HG03095 (cell line): ENCODE results near the gene EXOC6B.

ENCODE experiments used
- ATAC-seq: cut with Tn5 transposase; IDR thresholded peaks from one replicate; pipeline ENCODE4 v1.9.1; 2021; ENCODE audit warnings: moderate library complexity; ENCODE audit not compliant: unreplicated experiment

The EXOC6B gene

GRCh38 chr2:72830273-72830672, 4.4 kb upstream of the EXOC6B start:
- ATAC-seq, result no peak

GRCh38 chr2:72828840-72829507, 3.1 kb upstream of the EXOC6B start:
- ATAC-seq, result no peak

- no peak for ATAC-seq
Observed at GRCh38 chr2:72827966-72828646, 2.3 kb upstream of the EXOC6B start.

GRCh38 chr2:72827487-72827886, 1.7 kb upstream of the EXOC6B start:
- ATAC-seq, result no peak

GRCh38 chr2:72826156-72826477, 284 bp upstream of the EXOC6B start:
- ATAC-seq, result no peak

GRCh38 chr2:72824224-72824842, 1.5 kb downstream of the EXOC6B start:
- ATAC-seq, result no peak

GRCh38 chr2:72822794-72823193, 3.0 kb downstream of the EXOC6B start:
- no peak for ATAC-seq

- no peak for ATAC-seq
Observed at GRCh38 chr2:72821983-72822382, 3.9 kb downstream of the EXOC6B start.

- ATAC-seq, result no peak
Observed at GRCh38 chr2:72821118-72821517, 4.7 kb downstream of the EXOC6B start.

GRCh38 chr2:72819501-72819900, 6.3 kb downstream of the EXOC6B start:
- no peak for ATAC-seq

- ATAC-seq, result no peak
Observed at GRCh38 chr2:72815655-72816278, 10.1 kb downstream of the EXOC6B start.

- ATAC-seq, result no peak
Observed at GRCh38 chr2:72813841-72814240, 12.0 kb downstream of the EXOC6B start.

- no peak for ATAC-seq
Observed at GRCh38 chr2:72810165-72810564, 15.7 kb downstream of the EXOC6B start.

GRCh38 chr2:72809095-72809494, 16.7 kb downstream of the EXOC6B start:
- no peak for ATAC-seq

GRCh38 chr2:72806280-72806945, 19.4 kb downstream of the EXOC6B start:
- no peak for ATAC-seq

- no peak for ATAC-seq
Observed at GRCh38 chr2:72803626-72804320, 22.1 kb downstream of the EXOC6B start.

GRCh38 chr2:72803151-72803550, 22.7 kb downstream of the EXOC6B start:
- ATAC-seq, result no peak

- no peak for ATAC-seq
Observed at GRCh38 chr2:72800492-72800891, 25.3 kb downstream of the EXOC6B start.

GRCh38 chr2:72797740-72798139, 28.1 kb downstream of the EXOC6B start:
- ATAC-seq, result no peak

- ATAC-seq, result no peak
Observed at GRCh38 chr2:72796766-72797165, 29.1 kb downstream of the EXOC6B start.

GRCh38 chr2:72794572-72794971, 31.3 kb downstream of the EXOC6B start:
- no peak for ATAC-seq
